Kidney epithelial cell (primary cell): ENCODE data around the gene ARHGEF33. TPM values are rescaled to one million over a fixed set of nuclear protein-coding genes. Genes with fewer than 3 reads are reported as not detected.
"Not testable (repeated sequence)": the region's sequence is repeated elsewhere in the genome, so short reads cannot be mapped to it uniquely, and the experiment has no call there.

Experiments used
- DNase-seq: peaks from one replicate; pipeline ENCODE4 v3.0.0-alpha.2; 2010; ENCODE audit warnings: low read depth
- H3K27me3 ChIP-seq: 2 replicates; pipeline ENCODE4 v1.6.0; 2011; ENCODE audit warnings: low read length; ENCODE audit not compliant: control insufficient read depth, insufficient read depth
- H3K36me3 ChIP-seq: 2 replicates; pipeline ENCODE4 v1.5.1; 2011; ENCODE audit warnings: low read length; ENCODE audit not compliant: control insufficient read depth, insufficient read depth
- H3K4me3 ChIP-seq: 2 replicates; pipeline ENCODE4 v1.5.1; 2011; ENCODE audit warnings: low read depth, mild to moderate bottlenecking, control low read depth, low read length
- CTCF ChIP-seq: IDR thresholded peaks from 2 replicates; pipeline ENCODE4 v1.5.1; 2011; ENCODE audit warnings: mild to moderate bottlenecking, moderate library complexity, low read length, control low read depth, inconsistent platforms; ENCODE audit not compliant: insufficient read depth, poor library complexity, severe bottlenecking
- total RNA-seq: library from RNA; depleted of rRNA; stranded (reverse); fragments of >200 nt; gene quantifications from 2 replicates; pipeline ENCODE4 v1.2.3, GENCODE V29; 2015

ARHGEF33 gene
- total RNA-seq, 1 donor from 2014 or later, result 0.46 TPM

- Histone ChIP-seq H3K27me3 (no peaks in the 10 kb centered on the region), H3K4me3 (no peak overlapping the region)
Measured at GRCh38 chr2:38932586-38932985, 42.9 kb downstream of the ARHGEF33 start.

GRCh38 chr2:38933653-38934052 is 44.0 kb downstream of the ARHGEF33 start:
- no peak for TF ChIP-seq CTCF
- Histone ChIP-seq H3K27me3 (no peaks in the 10 kb centered on the region), H3K36me3 (no peaks in the 10 kb centered on the region), H3K4me3 (no peak overlapping the region)
- no peak for DNase-seq

More at GRCh38 chr2:38932586-38932985, 42.9 kb downstream of the ARHGEF33 start:
- no peak for TF ChIP-seq CTCF
- DNase-seq, result no peak
- no peaks in the 10 kb centered on the region for H3K36me3 ChIP-seq

- no peak for DNase-seq
- Histone ChIP-seq H3K27me3 (no peaks in the 10 kb centered on the region), H3K4me3 (no peak overlapping the region), H3K36me3 (no peaks in the 10 kb centered on the region)
- TF ChIP-seq CTCF, result no peak
Measured at GRCh38 chr2:38934742-38935141, 45.1 kb downstream of the ARHGEF33 start.

- DNase-seq, result no peak
- no peak for TF ChIP-seq CTCF
- Histone ChIP-seq H3K36me3 (no peaks in the 10 kb centered on the region), H3K27me3 (no peaks in the 10 kb centered on the region), H3K4me3 (no peak overlapping the region)
Measured at GRCh38 chr2:38935568-38936172, 46.0 kb downstream of the ARHGEF33 start.

GRCh38 chr2:38936516-38936915 is 46.8 kb downstream of the ARHGEF33 start:
- H3K36me3 ChIP-seq, H3K4me3 ChIP-seq, DNase-seq, H3K27me3 ChIP-seq: not testable (repeated sequence)

GRCh38 chr2:38937548-38937947 is 47.9 kb downstream of the ARHGEF33 start:
- Histone ChIP-seq H3K4me3 (no peak overlapping the region), H3K36me3 (no peaks in the 10 kb centered on the region), H3K27me3 (no peaks in the 10 kb centered on the region)
- TF ChIP-seq CTCF, result no peak
- no peak for DNase-seq
